Right lobe of liver (tissue), 6 donors: ENCODE measurements around the gene TMEM178A. TPM values are rescaled to one million over a fixed set of nuclear protein-coding genes. Genes with fewer than 3 reads are reported as not detected.
A peak's percentile ranks its signal among the peaks of the same experiment; 100 is the strongest.

Source experiments
- ATAC-seq, 4 donors: fragments of 200-7000 bp; cut with Tn5 transposase; one replicate each; pipeline ENCODE4 v1.9.1; 2020; ENCODE audit warnings: mild to moderate bottlenecking in 4 of 4, moderate library complexity in 4 of 4
- DNase-seq, 3 donors: peaks; one replicate each; pipeline ENCODE4 v3.0.0-alpha.2; 2020
- H3K27ac ChIP-seq, 3 donors: fragments of 200-600 bp; one replicate each; pipeline ENCODE4 v1.8.0; 2022
- H3K27me3 ChIP-seq, 2 donors: fragments of 200-600 bp; one replicate each; pipeline ENCODE4 v1.8.0; 2022
- H3K36me3 ChIP-seq, 4 donors: fragments of 200-600 bp; sonication (generic) in 1 of 4; one replicate each; pipeline versions ENCODE4 v1.5.1 to v1.8.0; 2017 to 2022; ENCODE audit warnings: control low read depth in 1 of 4
- H3K4me1 ChIP-seq, 4 donors: fragments of 200-600 bp; sonication (generic) in 1 of 4; one replicate each; pipeline versions ENCODE4 v1.5.1 to v1.8.0; 2017 to 2022; ENCODE audit warnings: control low read depth in 1 of 4
- H3K4me3 ChIP-seq, 3 donors: fragments of 200-600 bp; one replicate each; pipeline ENCODE4 v1.8.0; 2022
- H3K9me3 ChIP-seq, 4 donors: fragments of 200-600 bp; sonication (generic) in 1 of 4; one replicate each; pipeline versions ENCODE4 v1.5.1 to v1.8.0; 2017 to 2022; ENCODE audit warnings: control low read depth in 1 of 4
- POLR2A ChIP-seq: fragments of 450-650 bp; IDR thresholded peaks from one replicate; pipeline ENCODE4 v1.6.1; 2017; ENCODE audit warnings: antibody characterized with exemption, mild to moderate bottlenecking
- WGBS: methylation state at CpG from one replicate; pipeline ENCODE4 v1.1.6; 2018; ENCODE audit warnings: low coverage, low lambda C conversion rate; ENCODE audit not compliant: insufficient coverage; ENCODE audit errors: missing lambda C conversion rate; 5-methylcytosine and 5-hydroxymethylcytosine counted together
- intact Hi-C, 2 donors: fragments of 100-400 bp; cut with DNase I; formaldehyde crosslinking; loops; one replicate each; pipeline versions ENCODE4 v1.11.2 to v1.14.1; 2022
- total RNA-seq, 6 experiments: library from RNA; depleted of rRNA in 2 of 6; stranded (reverse); fragments of >200 nt in 2 of 6; fragmentation: NEBNext Ultra II Directional in 3 of 6; extraction: Animal tissue kit (Norgen Biotek cat#: 25700) in 3 of 6; gene quantifications; one replicate each; pipeline versions ENCODE4 v1.1.0 to v1.2.4, GENCODE V29; 2016 to 2023
- TF ChIP-seq, protein P1 (sequence below), 4 donors: fragments of 200-600 bp in 3 of 4; fragments of 450-650 bp in 1 of 4; IDR thresholded peaks; one replicate each; pipeline versions ENCODE4 v1.5.1 to v1.8.0; 2016 to 2022; ENCODE audit warnings: antibody characterized with exemption in 4 of 4, mild to moderate bottlenecking in 2 of 4
- donor health status: DM: no; HTN: yes; CAD: no.
- donor health status: DM: no; HTN: no; CAD: no.
- donor health status: DM: no; HTN: no; CAD: no.
- donor health status: DM: no; HTN: yes; CAD: no.
- donor health status: DM: no; HTN: yes; CAD: no.

TMEM178A gene
- total RNA-seq, 6 experiments from 2014 or later: 0.25 to 1.7 (median 1.4) TPM; not detected in 1

DNA sequence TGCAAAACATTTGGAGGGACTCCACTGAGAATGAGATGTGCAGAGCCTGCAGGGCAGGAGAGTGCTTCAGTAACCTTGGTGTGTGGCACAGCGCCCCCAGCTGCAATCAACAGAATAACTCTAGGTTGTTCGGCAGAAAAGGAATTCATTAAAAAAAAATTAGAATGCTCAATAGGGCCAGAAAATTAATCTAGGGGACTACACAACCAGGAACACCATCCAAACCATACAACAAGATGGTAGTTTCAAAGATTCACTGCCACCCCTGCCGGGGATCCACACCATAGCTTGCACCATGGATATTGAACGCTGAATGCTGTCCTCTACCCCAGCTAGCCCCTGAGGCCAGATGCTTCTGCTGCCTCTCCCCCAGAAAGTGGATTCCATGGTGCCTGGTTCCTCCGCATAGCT is 63.2 kb downstream of the TMEM178A start:
- WGBS: 28% methylated on average over 3 of the region's 5 CpGs
- Histone ChIP-seq H3K4me3 (no peak overlapping the region), H3K36me3 (no peaks in the 10 kb centered on the region)

DNA sequence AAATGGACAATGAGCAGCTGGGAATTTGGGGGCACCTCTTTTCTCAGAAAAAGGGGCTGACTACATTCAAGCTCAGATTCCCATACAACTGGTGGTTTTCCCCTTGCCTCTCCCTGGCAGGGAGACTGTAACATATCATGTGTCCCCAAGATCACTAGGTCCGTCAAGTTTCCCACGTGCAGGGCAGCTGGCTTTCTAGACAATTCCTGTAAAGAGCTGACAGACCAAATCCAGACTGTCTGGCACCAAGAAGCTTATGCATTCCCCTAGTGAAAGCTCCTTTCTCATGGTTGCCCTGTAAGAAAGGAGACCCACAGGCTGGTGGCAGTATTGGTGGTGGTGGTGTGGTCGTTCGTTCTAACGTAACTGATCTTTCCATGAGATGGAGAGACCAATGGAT is 64.6 kb downstream of the TMEM178A start:
- H3K36me3 ChIP-seq: no peaks in the 10 kb centered on the region
- no peak overlapping the region for H3K4me3 ChIP-seq
- ATAC-seq (no peak), DNase-seq (no peak)
- WGBS: 97% methylated on average over 3 of the region's 5 CpGs
- no peaks in the 10 kb centered on the region for H3K27me3 ChIP-seq
- H3K27ac ChIP-seq: no peak overlapping the region
- intact Hi-C loops: no loop called here
- no peaks in the 10 kb centered on the region for H3K4me1 ChIP-seq
- TF ChIP-seq POLR2A: no peak
- TF ChIP-seq, protein P1, sequence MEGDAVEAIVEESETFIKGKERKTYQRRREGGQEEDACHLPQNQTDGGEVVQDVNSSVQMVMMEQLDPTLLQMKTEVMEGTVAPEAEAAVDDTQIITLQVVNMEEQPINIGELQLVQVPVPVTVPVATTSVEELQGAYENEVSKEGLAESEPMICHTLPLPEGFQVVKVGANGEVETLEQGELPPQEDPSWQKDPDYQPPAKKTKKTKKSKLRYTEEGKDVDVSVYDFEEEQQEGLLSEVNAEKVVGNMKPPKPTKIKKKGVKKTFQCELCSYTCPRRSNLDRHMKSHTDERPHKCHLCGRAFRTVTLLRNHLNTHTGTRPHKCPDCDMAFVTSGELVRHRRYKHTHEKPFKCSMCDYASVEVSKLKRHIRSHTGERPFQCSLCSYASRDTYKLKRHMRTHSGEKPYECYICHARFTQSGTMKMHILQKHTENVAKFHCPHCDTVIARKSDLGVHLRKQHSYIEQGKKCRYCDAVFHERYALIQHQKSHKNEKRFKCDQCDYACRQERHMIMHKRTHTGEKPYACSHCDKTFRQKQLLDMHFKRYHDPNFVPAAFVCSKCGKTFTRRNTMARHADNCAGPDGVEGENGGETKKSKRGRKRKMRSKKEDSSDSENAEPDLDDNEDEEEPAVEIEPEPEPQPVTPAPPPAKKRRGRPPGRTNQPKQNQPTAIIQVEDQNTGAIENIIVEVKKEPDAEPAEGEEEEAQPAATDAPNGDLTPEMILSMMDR (IDR thresholded peaks at IDR 0.05): no peak
- H3K9me3 ChIP-seq: no peaks in the 10 kb centered on the region

More for the DNA sequence above, 63.2 kb downstream of the TMEM178A start:
- no peaks in the 10 kb centered on the region for H3K27me3 ChIP-seq
- DNase-seq (peak in 1 of 3 donors; percentile 33), ATAC-seq (peak; percentile 58 to 64 (median 60))
- H3K9me3 ChIP-seq: no peaks in the 10 kb centered on the region
- intact Hi-C loops: no loop called here
- no peaks in the 10 kb centered on the region for H3K4me1 ChIP-seq
- no peak overlapping the region for H3K27ac ChIP-seq
- TF ChIP-seq, protein P1 (IDR thresholded peaks at IDR 0.05): peak; percentile 45 to 63 (median 57)
- no peak for TF ChIP-seq POLR2A

DNA sequence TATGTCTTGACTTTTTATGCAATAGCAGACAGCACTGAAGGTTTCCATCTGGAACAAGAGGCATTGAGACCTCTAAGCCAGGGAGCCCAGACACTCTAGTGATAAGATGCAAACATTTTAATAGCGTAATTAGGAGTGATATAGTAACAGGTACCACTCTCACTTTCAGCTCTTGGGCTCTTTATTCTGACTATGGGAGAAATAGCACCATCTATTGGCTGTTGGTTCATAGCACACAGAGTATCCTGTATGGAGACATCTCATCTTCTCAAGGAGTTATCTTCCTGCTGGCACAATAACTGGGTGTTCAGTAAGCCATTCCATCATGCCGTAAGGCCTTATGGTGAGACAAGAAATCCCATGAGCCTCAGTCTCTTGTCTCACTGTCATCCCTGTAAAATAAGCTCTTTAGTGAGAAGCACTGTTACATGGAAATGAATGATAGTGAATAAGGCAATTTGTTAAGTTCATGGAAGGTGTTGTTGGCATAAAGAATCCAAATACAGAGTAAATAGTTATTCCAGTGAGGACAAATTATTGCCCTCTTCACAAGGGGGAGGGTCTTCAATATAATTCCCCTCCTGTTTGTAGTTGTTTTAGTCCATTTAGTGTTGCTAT is 65.1 kb downstream of the TMEM178A start:
- H3K36me3 ChIP-seq: no peaks in the 10 kb centered on the region
- no peak overlapping the region for H3K27ac ChIP-seq
- intact Hi-C loops: no loop called here
- H3K27me3 ChIP-seq: no peaks in the 10 kb centered on the region
- no peaks in the 10 kb centered on the region for H3K4me1 ChIP-seq
- TF ChIP-seq POLR2A: no peak
- TF ChIP-seq, protein P1 (IDR thresholded peaks at IDR 0.05): peak; percentile 30 to 53 (median 44)
- no peak overlapping the region for H3K4me3 ChIP-seq
- no peaks in the 10 kb centered on the region for H3K9me3 ChIP-seq
- WGBS: 90% methylated on average over 2 of the region's 2 CpGs
- ATAC-seq (peak; percentile 46 to 67 (median 58)), DNase-seq (no peak)

DNA sequence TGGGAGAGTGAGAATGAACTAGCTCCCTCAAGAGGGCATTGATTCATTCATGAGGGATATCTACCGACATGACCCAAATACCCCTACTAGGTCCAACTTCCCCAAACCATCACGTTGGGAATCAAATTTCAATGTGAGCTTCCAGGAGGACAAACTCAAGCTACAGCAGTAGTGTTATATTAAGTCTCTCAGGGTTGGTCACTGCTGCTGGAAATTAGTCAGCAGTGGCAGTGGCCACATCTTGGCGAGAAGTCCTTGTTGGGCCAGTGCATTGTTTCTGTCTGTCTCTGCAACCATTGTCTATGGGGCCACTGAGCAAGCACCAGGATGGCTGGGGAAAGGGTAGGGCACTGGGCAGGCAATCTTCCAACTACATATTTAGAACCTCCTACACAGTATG is 65.8 kb downstream of the TMEM178A start:
- H3K4me3 ChIP-seq: no peak overlapping the region
- no peaks in the 10 kb centered on the region for H3K4me1 ChIP-seq
- intact Hi-C loops: no loop called here
- DNase-seq: no peak
- TF ChIP-seq, protein P1 (IDR thresholded peaks at IDR 0.05): no peak
- TF ChIP-seq POLR2A: no peak
- peaks cover 0 to 4% (median 0%) of the 10 kb centered on the region in 4 donors for H3K36me3 ChIP-seq
- ATAC-seq: no peak
- 71% methylated on average over 1 of the region's 3 CpGs for WGBS
- H3K27me3 ChIP-seq: no peaks in the 10 kb centered on the region
- no peak overlapping the region for H3K27ac ChIP-seq
- no peaks in the 10 kb centered on the region for H3K9me3 ChIP-seq
